Measurements from ENCODE around the gene GTF3C1.

DNA sequence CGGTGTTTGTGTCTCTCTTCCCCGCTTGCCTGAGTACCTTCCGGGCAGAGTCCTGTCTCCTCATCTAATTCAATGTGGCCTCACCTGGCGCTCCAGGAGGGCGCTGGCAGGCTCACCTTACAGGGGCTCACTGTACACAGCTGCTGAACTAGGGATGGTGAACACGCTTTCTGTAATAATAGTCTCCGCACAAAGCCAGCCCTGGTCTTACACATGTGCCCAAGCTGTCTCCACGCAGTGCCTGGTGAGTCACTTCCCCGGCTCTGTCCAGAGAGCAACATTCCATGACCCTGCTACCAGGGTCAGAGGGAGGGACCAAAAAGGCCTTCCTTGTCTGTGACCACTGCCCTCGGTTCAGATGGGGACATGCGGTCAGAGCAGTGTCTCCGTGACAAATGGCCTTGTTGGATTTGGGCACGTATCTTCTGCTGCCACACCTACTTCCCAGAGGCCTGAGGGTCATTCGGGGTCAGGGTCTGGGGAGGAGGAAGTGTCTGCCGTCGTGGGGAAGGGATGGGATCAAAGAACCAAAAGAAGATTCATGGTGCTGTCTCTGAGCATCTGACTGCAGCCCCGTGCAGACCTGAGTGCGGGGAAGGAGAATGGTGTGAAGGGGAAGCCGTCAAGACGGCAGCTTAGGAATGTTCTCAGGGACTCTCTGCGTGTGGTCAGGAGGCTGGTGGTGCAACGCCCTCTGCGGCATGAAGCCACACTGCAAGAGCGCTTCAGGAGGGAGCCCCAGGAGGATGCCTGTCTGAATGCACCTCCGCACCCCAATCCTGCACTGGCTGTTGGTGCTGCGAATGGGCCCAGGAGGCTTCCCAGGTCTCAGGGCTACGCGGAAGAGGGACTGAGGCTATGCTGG, 78.9 kb downstream of the GTF3C1 start:
- TF ChIP-seq, protein P1, sequence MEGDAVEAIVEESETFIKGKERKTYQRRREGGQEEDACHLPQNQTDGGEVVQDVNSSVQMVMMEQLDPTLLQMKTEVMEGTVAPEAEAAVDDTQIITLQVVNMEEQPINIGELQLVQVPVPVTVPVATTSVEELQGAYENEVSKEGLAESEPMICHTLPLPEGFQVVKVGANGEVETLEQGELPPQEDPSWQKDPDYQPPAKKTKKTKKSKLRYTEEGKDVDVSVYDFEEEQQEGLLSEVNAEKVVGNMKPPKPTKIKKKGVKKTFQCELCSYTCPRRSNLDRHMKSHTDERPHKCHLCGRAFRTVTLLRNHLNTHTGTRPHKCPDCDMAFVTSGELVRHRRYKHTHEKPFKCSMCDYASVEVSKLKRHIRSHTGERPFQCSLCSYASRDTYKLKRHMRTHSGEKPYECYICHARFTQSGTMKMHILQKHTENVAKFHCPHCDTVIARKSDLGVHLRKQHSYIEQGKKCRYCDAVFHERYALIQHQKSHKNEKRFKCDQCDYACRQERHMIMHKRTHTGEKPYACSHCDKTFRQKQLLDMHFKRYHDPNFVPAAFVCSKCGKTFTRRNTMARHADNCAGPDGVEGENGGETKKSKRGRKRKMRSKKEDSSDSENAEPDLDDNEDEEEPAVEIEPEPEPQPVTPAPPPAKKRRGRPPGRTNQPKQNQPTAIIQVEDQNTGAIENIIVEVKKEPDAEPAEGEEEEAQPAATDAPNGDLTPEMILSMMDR (IDR thresholded peaks at IDR 0.05) = no peak
- TF ChIP-seq POLR2A (IDR thresholded peaks at IDR 0.05) = no peak
